HepG2 (cell line): ENCODE measurements around the gene PSRC1. TPM values are rescaled to one million over a fixed set of nuclear protein-coding genes. Genes with fewer than 3 reads are reported as not detected.

Experiments used
- CREB1 ChIP-seq, 2 experiments: fragments of 450-650 bp in 1 of 2; IDR thresholded peaks; 2 replicates each; pipeline ENCODE4 v1.6.1; 2016 to 2017; ENCODE audit warnings: control low read depth in 1 of 2, mild to moderate bottlenecking in 1 of 2, missing compliant biosample characterization in 1 of 2, missing genetic modification characterization in 1 of 2
- NFRKB ChIP-seq: fragments of 450-650 bp; IDR thresholded peaks from 2 replicates; pipeline ENCODE4 v1.6.1; 2017
- POLR2G ChIP-seq: fragments of 200-400 bp; formaldehyde crosslinking; IDR thresholded peaks from 2 replicates; pipeline ENCODE4 v1.6.1; 2018; ENCODE audit warnings: mild to moderate bottlenecking, low read depth, low read length, moderate library complexity
- YEATS2 ChIP-seq: sonication (generic); formaldehyde crosslinking; IDR thresholded peaks from 2 replicates; pipeline ENCODE4 v1.4.0; 2020; ENCODE audit warnings: missing genetic modification reagents, borderline replicate concordance
- ZBTB39 ChIP-seq: sonication (generic); formaldehyde crosslinking; IDR thresholded peaks from 2 replicates; pipeline ENCODE4 v1.5.0; 2020; ENCODE audit warnings: missing genetic modification reagents
- ZHX2 ChIP-seq, 2 experiments: sonication (generic) in 1 of 2; formaldehyde crosslinking in 1 of 2; IDR thresholded peaks; 2 replicates each; pipeline versions ENCODE4 v1.6.1 to v1.9.0; 2014 to 2022; ENCODE audit warnings: antibody characterized with exemption in 1 of 2, borderline replicate concordance in 1 of 2, inconsistent platforms in 1 of 2, low read depth in 1 of 2, missing genetic modification reagents in 1 of 2
- ZNF281 ChIP-seq: sonication (generic); formaldehyde crosslinking; IDR thresholded peaks from 2 replicates; pipeline ENCODE4 v1.4.0; 2020; ENCODE audit warnings: missing genetic modification reagents, borderline replicate concordance
- ZNF430 ChIP-seq: sonication (generic); formaldehyde crosslinking; IDR thresholded peaks from 2 replicates; pipeline ENCODE4 v1.9.0; 2021; ENCODE audit warnings: mild to moderate bottlenecking, missing genetic modification reagents
- ZNF44 ChIP-seq: sonication (generic); formaldehyde crosslinking; IDR thresholded peaks from 2 replicates; pipeline ENCODE4 v1.5.1; 2020; ENCODE audit warnings: mild to moderate bottlenecking, missing genetic modification reagents
- ZNF83 ChIP-seq: sonication (generic); formaldehyde crosslinking; IDR thresholded peaks from 2 replicates; pipeline ENCODE4 v1.4.0; 2020; ENCODE audit warnings: missing genetic modification reagents, mild to moderate bottlenecking, borderline replicate concordance
- ZUFSP ChIP-seq: sonication (generic); formaldehyde crosslinking; IDR thresholded peaks from 2 replicates; pipeline ENCODE4 v1.9.0; 2021; ENCODE audit warnings: missing genetic modification reagents, mild to moderate bottlenecking, borderline replicate concordance
- polyA plus RNA-seq, 8 experiments: library from polyadenylated mRNA; depleted of rRNA in 3 of 8; stranded (reverse) in 7 of 8; unstranded in 1 of 8; fragments of >200 nt; fragmentation: Illumina TruSeq in 4 of 8; extraction: Trizol in 4 of 8; gene quantifications; 2 replicates each; pipeline versions ENCODE4 v1.2.1 to v1.2.3, GENCODE V29; 2011 to 2016; ENCODE audit warnings: low read depth in 4 of 8, missing spikeins in 1 of 8, mixed read lengths in 1 of 8; ENCODE audit not compliant: insufficient read depth in 1 of 8
- total RNA-seq, 5 experiments: library from RNA; depleted of rRNA; stranded (reverse); fragments of >200 nt; fragmentation: Illumina TruSeq; extraction: Trizol; gene quantifications; 2 replicates each; pipeline ENCODE4 v1.2.3, GENCODE V29; 2016; ENCODE audit warnings: low read depth in 1 of 5
- TF ChIP-seq, protein P1 (sequence below): sonication (generic); formaldehyde crosslinking; IDR thresholded peaks from 2 replicates; pipeline ENCODE4 v1.4.0; 2020; ENCODE audit warnings: missing genetic modification reagents

Gene PSRC1
- total and polyA plus RNA-seq, 2 of the 13 experiments (the other 11 are each of a cell fraction or from before 2014, with no cell fraction given): 28.6 to 30.3 TPM

DNA sequence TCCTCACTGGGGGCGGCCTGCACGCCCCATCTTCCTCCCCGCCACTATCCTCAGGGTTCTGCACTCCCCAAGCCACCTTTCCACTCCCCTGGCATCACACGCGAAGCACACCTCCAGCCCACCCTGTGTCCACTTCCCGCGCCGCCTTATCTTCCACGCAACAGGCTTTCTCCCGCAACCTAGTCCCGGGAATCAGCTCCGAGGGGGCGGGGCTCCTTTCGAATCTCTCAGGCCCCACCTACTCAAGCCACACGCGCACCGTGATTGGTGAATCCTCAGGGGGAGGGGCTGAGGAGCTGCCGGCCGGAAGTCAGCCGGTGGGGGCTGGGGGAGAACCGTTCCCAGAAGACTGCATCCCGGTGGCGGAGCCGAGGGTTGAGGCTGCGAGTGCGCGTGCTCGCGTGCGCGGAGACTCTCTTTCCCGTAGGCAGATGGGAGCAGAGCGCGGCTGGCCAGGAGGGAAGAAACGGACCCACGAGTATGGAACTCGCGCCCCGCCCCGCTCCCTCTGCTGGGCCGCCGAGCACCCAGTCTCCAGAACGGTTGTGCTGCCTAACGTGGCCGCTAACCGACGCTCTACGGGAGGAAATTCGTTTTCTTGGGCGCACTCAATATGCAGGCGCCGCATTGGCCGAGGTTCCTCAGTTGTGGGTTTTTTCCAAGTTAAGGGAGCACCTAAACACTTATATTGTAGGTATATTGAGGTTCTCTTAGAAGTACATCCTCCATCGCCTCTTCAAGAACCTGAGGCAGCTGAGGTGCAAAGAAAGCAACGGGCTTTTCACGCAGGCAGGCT, at the start of gene PSRC1 (continued):
- peak; percentile 74; the same call in 1 of the 2 replicates for TF ChIP-seq ZNF281 (CRISPR knock-in tag)
- no peak for TF ChIP-seq NFRKB
- peak; percentile 21; the same call in 1 of the 2 replicates for TF ChIP-seq ZNF83 (CRISPR knock-in tag)
- TF ChIP-seq POLR2G: peak; percentile 86
- TF ChIP-seq YEATS2 (CRISPR knock-in tag): peak; percentile 31; the same call in 1 of the 2 replicates
- TF ChIP-seq, protein P1, sequence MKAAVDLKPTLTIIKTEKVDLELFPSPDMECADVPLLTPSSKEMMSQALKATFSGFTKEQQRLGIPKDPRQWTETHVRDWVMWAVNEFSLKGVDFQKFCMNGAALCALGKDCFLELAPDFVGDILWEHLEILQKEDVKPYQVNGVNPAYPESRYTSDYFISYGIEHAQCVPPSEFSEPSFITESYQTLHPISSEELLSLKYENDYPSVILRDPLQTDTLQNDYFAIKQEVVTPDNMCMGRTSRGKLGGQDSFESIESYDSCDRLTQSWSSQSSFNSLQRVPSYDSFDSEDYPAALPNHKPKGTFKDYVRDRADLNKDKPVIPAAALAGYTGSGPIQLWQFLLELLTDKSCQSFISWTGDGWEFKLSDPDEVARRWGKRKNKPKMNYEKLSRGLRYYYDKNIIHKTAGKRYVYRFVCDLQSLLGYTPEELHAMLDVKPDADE (CRISPR knock-in tag): no peak; the same call in 1 of the 2 replicates
- peak; percentile 31; the same call in 1 of the 2 replicates for TF ChIP-seq ZHX2 (IDR thresholded peaks at IDR 0.05; ENCODE audit: low read depth)
- TF ChIP-seq ZHX2 (CRISPR knock-in tag; IDR thresholded peaks at IDR 0.05; ENCODE audit: borderline replicate concordance): no peak
- peak; percentile 56; the same call in 1 of the 2 replicates for TF ChIP-seq ZNF430 (CRISPR knock-in tag)
- TF ChIP-seq CREB1 (IDR thresholded peaks at IDR 0.05): no peak
- no peak for TF ChIP-seq CREB1 (CRISPR knock-in tag; IDR thresholded peaks at IDR 0.05)
- TF ChIP-seq ZUFSP (CRISPR knock-in tag): no peak
- no peak for TF ChIP-seq ZNF44 (CRISPR knock-in tag)
- TF ChIP-seq ZBTB39 (CRISPR knock-in tag): no peak
